Limb (tissue), 2 donors: ENCODE measurements around the gene TVP23B.
"Not testable (repeated sequence)": the region's sequence is repeated elsewhere in the genome, so short reads cannot be mapped to it uniquely, and the experiment has no call there.

Experiments used
- DNase-seq, 2 donors: peaks; one replicate each; pipeline ENCODE4 v3.0.0-alpha.2; 2016; ENCODE audit errors: extremely low spot score in 2 of 2

Gene TVP23B

GRCh38 chr17:18780991-18781718 lies at the start of gene TVP23B:
Gene TVP23B (plus strand): TSS chr17:18781183. CDS start chr17:18781294, 111 bp downstream.
- DNase-seq = peak; percentile 94 to 97

DNA sequence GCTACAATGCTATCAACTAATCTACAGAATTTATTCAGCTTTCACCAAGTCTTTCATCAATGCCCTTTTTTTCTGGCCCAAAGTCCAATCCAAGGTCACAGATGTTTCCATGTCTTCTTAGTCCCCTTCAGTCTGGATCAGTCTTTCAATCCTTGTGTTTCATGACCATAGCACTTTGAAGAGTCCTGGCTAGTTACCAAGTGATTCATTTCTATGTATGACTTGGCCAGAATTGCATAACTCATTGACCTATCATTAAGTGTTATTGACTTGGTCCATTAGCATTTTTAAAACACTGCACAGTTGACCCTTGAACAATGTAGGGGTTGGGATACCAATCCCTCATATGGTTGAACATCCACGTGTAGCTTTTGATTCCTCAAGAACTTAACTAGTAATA lies 48.5 kb upstream of the TVP23B start:
- not testable (repeated sequence) for DNase-seq

DNA sequence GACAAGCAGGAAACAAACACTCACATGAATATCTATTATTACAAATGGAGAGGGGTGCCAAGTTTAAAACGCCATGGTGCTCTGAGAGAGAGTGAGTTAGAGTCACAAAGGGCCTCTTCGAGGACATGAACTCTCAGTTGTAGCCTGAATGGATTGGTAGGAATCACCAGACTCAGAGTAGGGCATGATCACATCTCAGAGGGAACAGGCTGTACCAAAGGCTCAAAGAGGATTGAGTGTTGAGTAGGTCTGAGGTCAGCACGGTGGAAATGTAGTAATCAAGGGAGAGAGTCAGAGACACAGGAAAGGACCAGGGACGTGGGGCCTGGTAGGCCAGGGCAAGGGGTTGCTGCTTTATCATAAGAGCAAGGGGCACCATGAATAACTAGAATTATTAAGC lies 47.6 kb upstream of the TVP23B start:
- not testable (repeated sequence) for DNase-seq

DNA sequence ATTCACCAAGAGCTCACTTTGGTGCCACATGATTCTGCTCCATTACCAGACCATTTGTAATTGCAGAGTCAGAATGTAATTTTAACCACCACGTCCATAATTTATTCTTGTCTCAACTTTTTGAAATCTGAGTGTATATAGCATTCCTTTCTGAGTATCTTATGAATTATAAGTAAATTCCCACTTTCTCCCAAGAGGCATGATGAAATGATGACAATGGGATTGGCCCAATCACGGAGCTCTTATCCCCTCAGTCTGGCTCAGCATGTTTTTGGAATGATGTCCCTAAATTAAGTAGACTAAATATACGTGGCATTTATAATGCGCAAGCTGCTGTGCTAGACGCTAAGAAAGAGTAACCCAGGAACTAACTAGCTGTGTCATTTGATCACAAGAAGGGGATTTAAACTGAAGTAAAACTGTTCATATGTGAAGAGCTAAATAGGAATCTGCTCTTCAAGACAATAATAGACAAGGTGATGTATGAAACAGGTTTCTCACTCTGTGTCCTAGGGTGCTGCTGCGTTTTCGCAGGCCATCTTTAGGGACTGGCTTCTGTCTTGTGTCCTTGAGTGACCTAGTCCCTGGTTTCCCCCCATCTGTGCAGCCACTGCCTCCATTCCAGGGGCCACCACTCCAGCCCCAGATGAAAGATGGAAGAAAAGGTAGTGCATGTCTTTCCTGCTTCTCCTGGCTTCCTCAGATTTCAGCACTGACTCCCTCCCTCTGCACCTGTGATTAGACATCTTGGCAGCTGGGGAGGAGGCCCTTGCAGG lies 41.2 kb upstream of the TVP23B start:
- DNase-seq = not testable (repeated sequence)

GRCh38 chr17:18741228-18741627 lies 39.8 kb upstream of the TVP23B start:
- not testable (repeated sequence) for DNase-seq

- DNase-seq = not testable (repeated sequence)
Observed at GRCh38 chr17:18743699-18744421, 37.1 kb upstream of the TVP23B start, which contains the start of gene FBXW10. Gene FBXW10 (plus strand): TSS chr17:18744054. CDS start chr17:18744245, 191 bp downstream.

DNA sequence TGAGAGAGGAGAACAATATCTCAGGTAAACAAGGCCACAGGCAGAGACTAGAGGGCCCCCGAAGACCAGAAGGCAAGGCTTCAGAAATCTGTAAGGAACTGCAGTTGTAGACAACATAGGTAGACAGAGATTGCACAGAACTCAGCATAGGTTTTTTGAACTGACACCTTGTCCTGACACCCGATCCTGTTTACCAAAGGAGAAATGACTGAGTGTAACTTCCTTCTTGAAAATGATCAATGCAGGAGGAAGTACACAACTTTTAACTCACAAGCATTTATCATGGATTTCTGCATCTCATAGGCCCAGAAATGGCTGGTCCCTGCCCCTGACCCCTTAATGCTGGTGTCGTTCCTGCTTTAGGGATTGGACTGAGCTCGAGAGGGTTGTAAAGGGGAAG lies 36.3 kb upstream of the TVP23B start:
- DNase-seq = not testable (repeated sequence)

DNA sequence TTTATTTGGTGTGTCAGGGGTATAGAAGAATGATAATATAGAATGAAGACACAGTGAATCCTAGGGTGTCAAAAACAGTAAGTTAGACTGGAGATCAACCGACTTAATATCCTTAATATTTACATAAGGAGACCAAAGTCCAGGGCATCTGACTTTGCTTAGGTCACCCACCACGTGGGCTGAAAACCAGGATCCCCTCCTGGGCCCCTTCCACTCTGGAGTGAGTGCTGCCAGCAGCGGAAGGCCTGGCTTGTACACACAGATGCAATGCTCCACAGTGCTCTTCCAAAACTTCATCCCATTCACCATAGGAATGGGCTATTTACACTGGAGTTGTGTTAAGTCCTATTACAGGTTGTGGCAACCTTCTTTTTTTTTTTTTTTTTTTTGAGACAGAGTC lies 34.4 kb upstream of the TVP23B start:
- DNase-seq = not testable (repeated sequence)

GRCh38 chr17:18747501-18747900 lies 33.5 kb upstream of the TVP23B start:
- not testable (repeated sequence) for DNase-seq

- DNase-seq = not testable (repeated sequence)
Observed at GRCh38 chr17:18750242-18750641, 30.7 kb upstream of the TVP23B start.

DNA sequence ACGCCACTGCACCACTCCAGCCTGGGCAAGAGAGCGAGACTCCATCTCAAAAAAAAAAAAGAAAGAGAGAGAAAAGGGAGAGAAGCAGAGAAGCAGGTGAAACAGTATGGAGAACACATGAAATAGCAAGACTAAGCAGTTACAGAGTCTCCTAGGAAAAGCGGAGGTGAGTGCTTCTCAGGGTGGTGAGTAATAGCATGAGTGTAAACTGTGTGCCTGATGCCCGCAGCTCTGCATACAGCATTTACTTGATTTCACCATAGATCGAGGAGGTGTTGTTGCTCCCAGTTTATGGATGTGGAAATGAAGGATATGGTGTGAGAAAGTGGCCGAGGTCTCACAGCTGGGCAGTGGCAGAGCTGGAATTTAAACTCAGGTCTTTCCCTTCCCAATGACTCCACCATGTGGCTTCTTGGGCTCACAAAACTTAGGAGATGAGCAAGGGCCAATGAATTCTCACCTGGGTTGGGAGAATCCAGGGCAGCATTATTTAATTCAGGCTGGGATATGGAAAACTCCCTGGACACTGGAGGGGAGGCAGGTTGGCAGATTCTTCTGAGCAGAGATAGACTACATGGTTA lies 27.1 kb upstream of the TVP23B start:
- not testable (repeated sequence) for DNase-seq

GRCh38 chr17:18755969-18756368 lies 25.0 kb upstream of the TVP23B start:
- DNase-seq = not testable (repeated sequence)

- not testable (repeated sequence) for DNase-seq
Observed at GRCh38 chr17:18757368-18758044, 23.5 kb upstream of the TVP23B start.

- DNase-seq = not testable (repeated sequence)
Observed at GRCh38 chr17:18758344-18758743, 22.6 kb upstream of the TVP23B start.

GRCh38 chr17:18760221-18760620 lies 20.8 kb upstream of the TVP23B start:
- not testable (repeated sequence) for DNase-seq

DNA sequence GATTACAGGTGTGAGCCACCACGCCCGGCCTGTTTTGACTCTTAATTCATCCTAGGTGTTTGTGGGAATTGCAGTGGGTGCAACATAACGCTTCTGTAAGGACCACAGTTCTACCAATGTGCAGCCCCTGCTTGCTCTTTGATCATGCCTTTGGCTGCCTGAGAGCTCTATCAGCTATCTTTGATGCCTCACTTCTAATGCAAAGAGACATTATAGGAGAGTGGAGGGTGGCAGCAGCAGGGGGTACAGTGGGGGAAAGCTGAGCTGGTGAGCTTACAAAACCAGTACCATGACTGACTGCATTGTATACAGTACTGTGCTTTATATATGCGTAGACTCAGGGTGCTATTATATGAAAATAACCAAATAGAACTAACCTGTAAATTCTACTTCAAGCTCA lies 10.4 kb upstream of the TVP23B start:
- DNase-seq = not testable (repeated sequence)

- not testable (repeated sequence) for DNase-seq
Observed at GRCh38 chr17:18771066-18771465, 9.9 kb upstream of the TVP23B start.

DNA sequence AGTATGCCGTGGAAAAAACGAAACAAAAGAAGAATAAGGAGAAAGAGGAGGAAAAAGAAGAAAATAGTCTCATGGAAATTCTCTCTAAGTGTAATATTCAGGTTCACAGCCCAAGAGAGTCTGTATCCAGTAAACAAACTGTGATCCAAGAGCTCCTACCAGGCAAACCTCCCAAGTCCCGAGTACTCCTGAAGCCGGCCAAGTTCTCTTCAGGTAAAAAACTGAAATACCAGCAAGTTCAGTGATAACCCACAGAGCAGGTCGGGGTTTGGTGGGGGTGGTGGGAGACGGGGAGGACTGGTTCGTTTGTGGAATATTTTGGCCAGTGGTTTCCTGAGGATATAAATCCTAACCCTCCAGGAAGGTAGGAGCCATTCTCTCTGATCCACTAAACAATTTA lies 8.5 kb upstream of the TVP23B start:
- no peak for DNase-seq

GRCh38 chr17:18781805-18782204 lies 822 bp downstream of the TVP23B start:
- not testable (repeated sequence) for DNase-seq

- not testable (repeated sequence) for DNase-seq
Observed at GRCh38 chr17:18785933-18786332, 5.0 kb downstream of the TVP23B start.

DNA sequence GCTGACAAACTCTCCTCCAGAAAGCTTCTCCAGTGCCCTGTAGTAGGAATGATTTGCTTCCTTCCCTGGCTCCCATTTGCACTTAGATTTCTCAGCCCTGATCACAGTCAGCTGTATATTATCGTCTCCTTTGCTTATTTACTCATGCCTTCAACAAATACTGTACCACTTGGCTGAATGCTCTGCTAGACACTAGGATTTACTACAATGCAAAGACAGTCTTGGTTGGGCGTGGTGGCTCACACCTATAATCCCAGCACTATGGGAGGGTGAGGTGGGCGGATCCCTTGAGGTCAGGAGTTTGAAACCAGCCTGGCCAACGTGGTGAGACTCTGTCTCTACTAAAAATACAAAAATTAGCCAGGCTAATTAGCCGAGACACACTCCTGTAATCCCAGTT lies 5.9 kb downstream of the TVP23B start:
- DNase-seq = not testable (repeated sequence)
